GM19025 (cell line): ENCODE measurements around the gene DIMT1.

Experiments used
- ATAC-seq: cut with Tn5 transposase; IDR thresholded peaks from one replicate; pipeline ENCODE4 v1.9.1; 2021; ENCODE audit warnings: mild to moderate bottlenecking, low read depth, moderate library complexity; ENCODE audit not compliant: unreplicated experiment

DIMT1 gene

GRCh38 chr5:62372600-62372999 lies 31.1 kb downstream of the DIMT1 start:
- no peak for ATAC-seq

GRCh38 chr5:62371409-62371808 lies 32.3 kb downstream of the DIMT1 start:
- no peak for ATAC-seq

- no peak for ATAC-seq
Measured at GRCh38 chr5:62369039-62369438, 34.7 kb downstream of the DIMT1 start.

GRCh38 chr5:62362701-62363100 lies 41.0 kb downstream of the DIMT1 start:
- no peak for ATAC-seq

- ATAC-seq: no peak
Measured at GRCh38 chr5:62354028-62354874, 49.5 kb downstream of the DIMT1 start.

GRCh38 chr5:62348723-62349481 lies 54.8 kb downstream of the DIMT1 start:
- ATAC-seq: no peak

GRCh38 chr5:62347928-62348327 lies 55.8 kb downstream of the DIMT1 start:
- no peak for ATAC-seq

GRCh38 chr5:62346748-62347147 lies 57.0 kb downstream of the DIMT1 start:
- ATAC-seq: no peak

GRCh38 chr5:62343428-62343827 lies 60.3 kb downstream of the DIMT1 start:
- ATAC-seq: no peak

GRCh38 chr5:62342476-62342837 lies 61.2 kb downstream of the DIMT1 start:
- peak; percentile 42 for ATAC-seq

GRCh38 chr5:62341783-62342475 lies 61.8 kb downstream of the DIMT1 start:
- ATAC-seq: peak; percentile 73

- no peak for ATAC-seq
Measured at GRCh38 chr5:62340979-62341378, 62.7 kb downstream of the DIMT1 start.

- no peak for ATAC-seq
Measured at GRCh38 chr5:62340392-62340791, 63.3 kb downstream of the DIMT1 start.
